K562 (cell line): ENCODE data around the gene NRCAM. TPM values are rescaled to one million over a fixed set of nuclear protein-coding genes. Genes with fewer than 3 reads are reported as not detected.

Source experiments
- ATAC-seq: fragments of 200-7000 bp; cut with Tn5 transposase; 3 replicates; pipeline ENCODE4 v1.9.1; 2020; ENCODE audit warnings: moderate library complexity
- BruUV-seq: library from RNA; stranded (reverse); fragments of 400-500 nt; replicated peaks from 2 replicates; lab custom pipeline; 2021; lab: Mats Ljungman, UMichigan
- CTCF ChIA-PET: fragments of 300-600 bp; formaldehyde crosslinking; extraction: SDS; loops from one replicate; lab custom pipeline; 2021; ENCODE audit warnings: low intra/inter-chr PET ratio; lab: Yijun Ruan, JAX
- POLR2A ChIA-PET: fragments of 300-600, 350-650 bp; sonication (Branson Sonifier 250); formaldehyde crosslinking; extraction: SDS; loops from one replicate; lab custom pipeline; 2021; ENCODE audit warnings: antibody characterized with exemption, inconsistent platforms; lab: Yijun Ruan, JAX
- DNase-seq, 4 experiments: peaks; one replicate each; pipeline versions ENCODE4 v3.0.0 to v3.0.0-alpha.2; 2011 to 2018; ENCODE audit warnings: low spot score in 3 of 4, mixed read lengths in 3 of 4; ENCODE audit errors: extremely low read depth in 1 of 4
- FAIRE-seq: peaks from 2 replicates; lab custom pipeline; 2011; peaks lifted over from hg19 to GRCh38; lab: Jason Lieb, UNC
- H2AFZ ChIP-seq: 2 replicates; pipeline ENCODE4 v1.6.0; 2011; ENCODE audit warnings: low read depth, low read length, control low read depth, inconsistent platforms
- H3K27ac ChIP-seq: fragments of 200-600 bp; 3 replicates; pipeline ENCODE4 v1.8.0; 2011; ENCODE audit warnings: low read depth, mild to moderate bottlenecking, control low read depth, inconsistent platforms, low read length, moderate library complexity, mixed read lengths; ENCODE audit errors: extremely low read depth
- H3K27me3 ChIP-seq, 2 experiments: fragments of 300-600 bp in 1 of 2; 2 replicates in 1 of 2; 3 replicates in 1 of 2; pipeline versions ENCODE4 v1.6.0 to v1.8.0; 2011; ENCODE audit warnings: inconsistent platforms in 2 of 2, low read length in 2 of 2, mild to moderate bottlenecking in 1 of 2, mixed read lengths in 1 of 2, moderate library complexity in 1 of 2; ENCODE audit not compliant: control insufficient read depth in 2 of 2, insufficient read depth in 2 of 2
- H3K36me3 ChIP-seq: fragments of 300-600 bp; 3 replicates; pipeline ENCODE4 v1.8.0; 2011; ENCODE audit warnings: mild to moderate bottlenecking, low read length, inconsistent platforms; ENCODE audit not compliant: control insufficient read depth, insufficient read depth
- H3K4me1 ChIP-seq, 2 experiments: fragments of 200-600 bp in 1 of 2; replicated peaks in 1 of 2; 2 replicates in 1 of 2; 3 replicates in 1 of 2; pipeline versions ENCODE4 v1.5.1 to v1.8.0; 2011; ENCODE audit warnings: inconsistent platforms in 2 of 2, low read length in 2 of 2, mild to moderate bottlenecking in 1 of 2, mixed read lengths in 1 of 2, moderate library complexity in 1 of 2; ENCODE audit not compliant: control insufficient read depth in 2 of 2, insufficient read depth in 2 of 2
- H3K4me2 ChIP-seq: 2 replicates; pipeline ENCODE4 v1.6.1; 2011; ENCODE audit warnings: low read length, control low read depth, inconsistent platforms, mixed read lengths; ENCODE audit not compliant: insufficient read depth
- H3K4me3 ChIP-seq: fragments of 200-600 bp; sonication (generic), shearing (Covaris generic); 2 replicates; pipeline ENCODE4 v1.5.1; 2016; ENCODE audit warnings: control low read depth, inconsistent platforms
- H3K79me2 ChIP-seq: fragments of 200-600 bp; 3 replicates; pipeline ENCODE4 v1.8.0; 2011; ENCODE audit warnings: low read length, inconsistent platforms; ENCODE audit not compliant: control insufficient read depth, insufficient read depth
- H3K9ac ChIP-seq, 2 experiments: 2 replicates each; pipeline versions ENCODE4 v1.6.0 to v1.6.1; 2011; ENCODE audit warnings: low read depth in 2 of 2, low read length in 2 of 2, control low read depth in 1 of 2, inconsistent platforms in 1 of 2, mild to moderate bottlenecking in 1 of 2, mixed read lengths in 1 of 2; ENCODE audit not compliant: insufficient read depth in 1 of 2
- H3K9me1 ChIP-seq: one replicate; pipeline ENCODE4 v1.6.0; 2011; ENCODE audit warnings: inconsistent platforms, mild to moderate bottlenecking, low read length, moderate library complexity; ENCODE audit not compliant: control insufficient read depth, insufficient read depth
- H3K9me3 ChIP-seq: replicated peaks from 2 replicates; pipeline ENCODE4 v1.5.1; 2011; ENCODE audit warnings: low read depth, low read length, inconsistent platforms; ENCODE audit not compliant: control insufficient read depth, insufficient read depth
- H4K20me1 ChIP-seq: replicated peaks from 2 replicates; pipeline ENCODE4 v1.6.1; 2011; ENCODE audit warnings: low read length, inconsistent platforms, mixed read lengths; ENCODE audit not compliant: control insufficient read depth, insufficient read depth
- ATF3 ChIP-seq, 2 experiments: fragments of 450-650 bp in 1 of 2; sonication (generic) in 1 of 2; formaldehyde crosslinking in 1 of 2; IDR thresholded peaks in 1 of 2; conservative IDR thresholded peaks in 1 of 2; 2 replicates each; pipeline versions ENCODE4 v1.6.1 to v1.8.1; 2016 to 2023; ENCODE audit warnings: mild to moderate bottlenecking in 2 of 2, moderate library complexity in 2 of 2, inconsistent platforms in 1 of 2, missing genetic modification reagents in 1 of 2
- BRF1 ChIP-seq: IDR thresholded peaks from 3 replicates; pipeline ENCODE4 v1.6.1; 2011; ENCODE audit warnings: borderline replicate concordance, mild to moderate bottlenecking; ENCODE audit not compliant: insufficient read length; ENCODE audit errors: extremely low read depth
- C11orf30 ChIP-seq: fragments of 450-650 bp; IDR thresholded peaks from 2 replicates; pipeline ENCODE4 v1.6.1; 2016; ENCODE audit warnings: low read depth, mild to moderate bottlenecking
- CTBP1 ChIP-seq: fragments of 450-650 bp; IDR thresholded peaks from 2 replicates; pipeline ENCODE4 v1.6.1; 2016; ENCODE audit warnings: borderline replicate concordance
- DLX4 ChIP-seq: fragments of 250-450 bp; sonication (Bioruptor Pico); IDR thresholded peaks from 2 replicates; pipeline ENCODE4 v1.6.1; 2021; ENCODE audit warnings: mild to moderate bottlenecking
- GABPA ChIP-seq: fragments of 200-800 bp; sonication (Bioruptor generic); conservative IDR thresholded peaks from 2 replicates; pipeline ENCODE4 v1.6.1; 2016; ENCODE audit warnings: low read depth, missing genetic modification characterization, missing compliant biosample characterization
- HOMEZ ChIP-seq: fragments of 250-450 bp; sonication (Bioruptor Pico); IDR thresholded peaks from 2 replicates; pipeline ENCODE4 v1.4.0; 2020; ENCODE audit warnings: mild to moderate bottlenecking, moderate library complexity
- SPI1 ChIP-seq: IDR thresholded peaks from 2 replicates; pipeline ENCODE4 v1.6.1; 2011; ENCODE audit warnings: low read depth, low read length, control low read depth, borderline replicate concordance
- TBP ChIP-seq: optimal IDR thresholded peaks from 2 replicates; pipeline ENCODE3; 2011; ENCODE audit warnings: low read depth, low read length, improper control_type of control experiment
- TEAD1 ChIP-seq, 2 experiments: fragments of 450-650 bp in 1 of 2; sonication (generic) in 1 of 2; formaldehyde crosslinking; IDR thresholded peaks; 2 replicates each; pipeline versions ENCODE4 v1.4.0 to v1.8.0; 2020 to 2022; ENCODE audit warnings: mild to moderate bottlenecking in 2 of 2, missing genetic modification reagents in 1 of 2
- U2AF2 ChIP-seq: fragments of 200-400 bp; formaldehyde crosslinking; optimal IDR thresholded peaks from 2 replicates; pipeline ENCODE3; 2017; ENCODE audit warnings: low read depth, mild to moderate bottlenecking, low read length
- ZNF175 ChIP-seq: fragments of 200-800 bp; sonication (Bioruptor generic); IDR thresholded peaks from 2 replicates; pipeline ENCODE4 v1.6.1; 2016; ENCODE audit warnings: low read depth, mild to moderate bottlenecking, missing genetic modification characterization, missing compliant biosample characterization
- ZNF696 ChIP-seq: fragments of 250-450 bp; sonication (Bioruptor Pico); conservative IDR thresholded peaks from 2 replicates; pipeline ENCODE4 v1.4.0; 2020; ENCODE audit warnings: mild to moderate bottlenecking, moderate library complexity
- in situ Hi-C: fragments of 300-500 bp; cut with MboI; formaldehyde crosslinking; loops from 4 replicates; pipeline ENCODE4 v1.15.0; 2018; ENCODE audit warnings: inconsistent platforms, mixed read lengths
- intact Hi-C: fragments of 100-400 bp; cut with micrococcal nuclease; formaldehyde crosslinking; loops from 2 replicates; pipeline ENCODE4 v1.14.2; 2022
- polyA plus RNA-seq, 8 experiments: library from polyadenylated mRNA; depleted of rRNA in 4 of 8; stranded (reverse) in 5 of 8; unstranded in 3 of 8; fragments of >200 nt; fragmentation: Nextera tagmentation in 2 of 8; fragmentation: Illumina TruSeq in 1 of 8; extraction: Ambion mirVana in 2 of 8; extraction: Trizol in 1 of 8; gene quantifications; 2 replicates each; pipeline versions ENCODE4 v1.2.1 to v1.2.3, GENCODE V29; 2011 to 2014; ENCODE audit warnings: inconsistent platforms in 1 of 8, missing spikeins in 1 of 8
- total RNA-seq, 7 experiments: library from RNA; depleted of rRNA in 6 of 7; stranded (reverse); fragments of >200 nt in 6 of 7; fragmentation: Illumina TruSeq in 2 of 7; extraction: Trizol in 2 of 7; gene quantifications; 2 replicates each; pipeline versions ENCODE4 v1.2.1 to v1.2.3, GENCODE V29; 2011 to 2021; ENCODE audit warnings: low replicate concordance in 1 of 7
- TF ChIP-seq, protein P1 (sequence below): fragments of 450-650 bp; IDR thresholded peaks from 2 replicates; pipeline ENCODE4 v1.6.1; 2018; ENCODE audit warnings: mild to moderate bottlenecking, low read depth; ENCODE audit not compliant: partially characterized antibody
- TF ChIP-seq, protein P2 (sequence below): sonication (generic); formaldehyde crosslinking; IDR thresholded peaks from 2 replicates; pipeline ENCODE4 v1.8.0; 2022; ENCODE audit warnings: mild to moderate bottlenecking, missing genetic modification reagents, borderline replicate concordance

NRCAM gene
- total and polyA plus RNA-seq, 9 of the 15 experiments (the other 6 are each of a cell fraction or from before 2014, with no cell fraction given), result 0.03 to 0.54 (median 0.12) TPM; not detected in 1

DNA sequence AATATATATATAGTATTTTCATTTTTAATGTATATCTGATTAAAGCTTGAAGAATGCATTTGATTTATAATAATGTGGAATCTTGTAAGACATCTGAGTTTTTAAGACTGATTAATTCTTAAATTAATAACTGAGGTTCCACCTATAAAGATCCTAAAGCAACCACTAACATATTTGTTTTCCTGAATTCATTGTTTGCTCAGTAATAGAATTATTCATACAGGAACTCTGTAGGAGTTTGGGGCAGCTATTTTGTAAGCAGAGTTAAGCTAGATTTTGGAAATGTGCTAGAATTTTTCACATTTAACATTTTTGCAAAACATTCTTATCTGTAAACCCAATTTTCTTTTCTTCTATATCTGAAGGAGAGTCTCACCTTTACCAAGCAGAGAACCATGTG is 88.9 kb downstream of the NRCAM start:
- peaks cover 5 to 6% of the 10 kb centered on the region in 2 experiments; a peak in 2 of 5 replicates for H3K27me3 ChIP-seq
- intact Hi-C loops (loop anchor here (5.0 kb wide), 1 partner anchor 185 kb away; no protein-coding TSS in a partner anchor), in situ Hi-C loops (no loop called here)
- no peaks in the 10 kb centered on the region for H4K20me1 ChIP-seq
- ChIA-PET CTCF (no interaction called here), POLR2A (interaction anchor here (0.9 kb wide), 1 partner anchor 108 kb away, joined by 3 read pairs; no protein-coding TSS in a partner anchor)
- no TSS peak for BruUV-seq
- no peak for FAIRE-seq
- DNase-seq, result no peak
- H2AFZ ChIP-seq, result no peak overlapping the region
- no peaks in the 10 kb centered on the region for H3K9me3 ChIP-seq
- no peaks in the 10 kb centered on the region for H3K79me2 ChIP-seq
- H3K4me2 ChIP-seq, result no peak overlapping the region
- H3K9me1 ChIP-seq, result no peaks in the 10 kb centered on the region
- no peaks in the 10 kb centered on the region for H3K4me1 ChIP-seq
- no peaks in the 10 kb centered on the region for H3K36me3 ChIP-seq
- no peak for ATAC-seq
- no peak overlapping the region for H3K9ac ChIP-seq
- H3K27ac ChIP-seq, result no peak overlapping the region
- H3K4me3 ChIP-seq, result no peak overlapping the region
- TF ChIP-seq SPI1 (no peak), TEAD1 (CRISPR knock-in tag; IDR thresholded peaks at IDR 0.05) (no peak), HOMEZ (CRISPR knock-in tag) (no peak), GABPA (no peak), DLX4 (CRISPR knock-in tag) (no peak), ZNF696 (no peak), CTBP1 (no peak), U2AF2 (no peak), ZNF175 (CRISPR knock-in tag) (no peak), TBP (no peak), ATF3 (IDR thresholded peaks at IDR 0.05) (no peak), ATF3 (CRISPR knock-in tag; conservative IDR thresholded peaks at IDR 0.05) (no peak), BRF1 (no peak), C11orf30 (no peak)
- TF ChIP-seq, protein P1, sequence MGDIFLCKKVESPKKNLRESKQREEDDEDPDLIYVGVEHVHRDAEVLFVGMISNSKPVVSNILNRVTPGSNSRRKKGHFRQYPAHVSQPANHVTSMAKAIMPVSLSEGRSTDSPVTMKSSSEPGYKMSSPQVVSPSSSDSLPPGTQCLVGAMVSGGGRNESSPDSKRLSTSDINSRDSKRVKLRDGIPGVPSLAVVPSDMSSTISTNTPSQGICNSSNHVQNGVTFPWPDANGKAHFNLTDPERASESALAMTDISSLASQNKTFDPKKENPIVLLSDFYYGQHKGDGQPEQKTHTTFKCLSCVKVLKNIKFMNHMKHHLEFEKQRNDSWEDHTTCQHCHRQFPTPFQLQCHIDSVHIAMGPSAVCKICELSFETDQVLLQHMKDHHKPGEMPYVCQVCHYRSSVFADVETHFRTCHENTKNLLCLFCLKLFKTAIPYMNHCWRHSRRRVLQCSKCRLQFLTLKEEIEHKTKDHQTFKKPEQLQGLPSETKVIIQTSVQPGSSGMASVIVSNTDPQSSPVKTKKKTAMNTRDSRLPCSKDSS, result no peak
- TF ChIP-seq, protein P2, sequence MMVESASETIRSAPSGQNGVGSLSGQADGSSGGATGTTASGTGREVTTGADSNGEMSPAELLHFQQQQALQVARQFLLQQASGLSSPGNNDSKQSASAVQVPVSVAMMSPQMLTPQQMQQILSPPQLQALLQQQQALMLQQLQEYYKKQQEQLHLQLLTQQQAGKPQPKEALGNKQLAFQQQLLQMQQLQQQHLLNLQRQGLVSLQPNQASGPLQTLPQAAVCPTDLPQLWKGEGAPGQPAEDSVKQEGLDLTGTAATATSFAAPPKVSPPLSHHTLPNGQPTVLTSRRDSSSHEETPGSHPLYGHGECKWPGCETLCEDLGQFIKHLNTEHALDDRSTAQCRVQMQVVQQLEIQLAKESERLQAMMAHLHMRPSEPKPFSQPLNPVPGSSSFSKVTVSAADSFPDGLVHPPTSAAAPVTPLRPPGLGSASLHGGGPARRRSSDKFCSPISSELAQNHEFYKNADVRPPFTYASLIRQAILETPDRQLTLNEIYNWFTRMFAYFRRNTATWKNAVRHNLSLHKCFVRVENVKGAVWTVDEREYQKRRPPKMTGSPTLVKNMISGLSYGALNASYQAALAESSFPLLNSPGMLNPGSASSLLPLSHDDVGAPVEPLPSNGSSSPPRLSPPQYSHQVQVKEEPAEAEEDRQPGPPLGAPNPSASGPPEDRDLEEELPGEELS (CRISPR knock-in tag), result no peak
